ENCODE data around the gene TBC1D5.

- TF ChIP-seq, protein P1, sequence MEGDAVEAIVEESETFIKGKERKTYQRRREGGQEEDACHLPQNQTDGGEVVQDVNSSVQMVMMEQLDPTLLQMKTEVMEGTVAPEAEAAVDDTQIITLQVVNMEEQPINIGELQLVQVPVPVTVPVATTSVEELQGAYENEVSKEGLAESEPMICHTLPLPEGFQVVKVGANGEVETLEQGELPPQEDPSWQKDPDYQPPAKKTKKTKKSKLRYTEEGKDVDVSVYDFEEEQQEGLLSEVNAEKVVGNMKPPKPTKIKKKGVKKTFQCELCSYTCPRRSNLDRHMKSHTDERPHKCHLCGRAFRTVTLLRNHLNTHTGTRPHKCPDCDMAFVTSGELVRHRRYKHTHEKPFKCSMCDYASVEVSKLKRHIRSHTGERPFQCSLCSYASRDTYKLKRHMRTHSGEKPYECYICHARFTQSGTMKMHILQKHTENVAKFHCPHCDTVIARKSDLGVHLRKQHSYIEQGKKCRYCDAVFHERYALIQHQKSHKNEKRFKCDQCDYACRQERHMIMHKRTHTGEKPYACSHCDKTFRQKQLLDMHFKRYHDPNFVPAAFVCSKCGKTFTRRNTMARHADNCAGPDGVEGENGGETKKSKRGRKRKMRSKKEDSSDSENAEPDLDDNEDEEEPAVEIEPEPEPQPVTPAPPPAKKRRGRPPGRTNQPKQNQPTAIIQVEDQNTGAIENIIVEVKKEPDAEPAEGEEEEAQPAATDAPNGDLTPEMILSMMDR (IDR thresholded peaks at IDR 0.05) = no peak
- TF ChIP-seq POLR2A (IDR thresholded peaks at IDR 0.05) = no peak
These were observed 2.9 kb upstream of the TBC1D5 start for GRCh38 chr3:17745301-17745700.
